AG04449 (cell line): ENCODE results near the gene MICAL1.

Experiments
- CTCF ChIA-PET: fragments of 350-600 bp; formaldehyde crosslinking; extraction: SDS; loops from one replicate; lab custom pipeline; 2021; ENCODE audit warnings: antibody characterized with exemption; lab: Yijun Ruan, JAX
- POLR2A ChIA-PET: fragments of 400-600, 350-600 bp; formaldehyde crosslinking; extraction: SDS; loops from one replicate; lab custom pipeline; 2020; ENCODE audit warnings: antibody characterized with exemption, inconsistent platforms; lab: Yijun Ruan, JAX
- DNase-seq: peaks from one replicate; pipeline ENCODE4 v3.0.0-alpha.2; 2010; ENCODE audit warnings: low read depth, low spot score
- H3K4me3 ChIP-seq: 2 replicates; pipeline ENCODE4 v1.5.1; 2011; ENCODE audit warnings: low read depth, mild to moderate bottlenecking, control low read depth, low read length
- TF ChIP-seq, protein P1 (sequence below): IDR thresholded peaks from one replicate; pipeline ENCODE4 v1.5.1; 2011; ENCODE audit warnings: mild to moderate bottlenecking, moderate library complexity, low read length, control low read depth, inconsistent platforms; ENCODE audit not compliant: insufficient read depth; ENCODE audit errors: missing control alignments

Gene MICAL1, protein sequence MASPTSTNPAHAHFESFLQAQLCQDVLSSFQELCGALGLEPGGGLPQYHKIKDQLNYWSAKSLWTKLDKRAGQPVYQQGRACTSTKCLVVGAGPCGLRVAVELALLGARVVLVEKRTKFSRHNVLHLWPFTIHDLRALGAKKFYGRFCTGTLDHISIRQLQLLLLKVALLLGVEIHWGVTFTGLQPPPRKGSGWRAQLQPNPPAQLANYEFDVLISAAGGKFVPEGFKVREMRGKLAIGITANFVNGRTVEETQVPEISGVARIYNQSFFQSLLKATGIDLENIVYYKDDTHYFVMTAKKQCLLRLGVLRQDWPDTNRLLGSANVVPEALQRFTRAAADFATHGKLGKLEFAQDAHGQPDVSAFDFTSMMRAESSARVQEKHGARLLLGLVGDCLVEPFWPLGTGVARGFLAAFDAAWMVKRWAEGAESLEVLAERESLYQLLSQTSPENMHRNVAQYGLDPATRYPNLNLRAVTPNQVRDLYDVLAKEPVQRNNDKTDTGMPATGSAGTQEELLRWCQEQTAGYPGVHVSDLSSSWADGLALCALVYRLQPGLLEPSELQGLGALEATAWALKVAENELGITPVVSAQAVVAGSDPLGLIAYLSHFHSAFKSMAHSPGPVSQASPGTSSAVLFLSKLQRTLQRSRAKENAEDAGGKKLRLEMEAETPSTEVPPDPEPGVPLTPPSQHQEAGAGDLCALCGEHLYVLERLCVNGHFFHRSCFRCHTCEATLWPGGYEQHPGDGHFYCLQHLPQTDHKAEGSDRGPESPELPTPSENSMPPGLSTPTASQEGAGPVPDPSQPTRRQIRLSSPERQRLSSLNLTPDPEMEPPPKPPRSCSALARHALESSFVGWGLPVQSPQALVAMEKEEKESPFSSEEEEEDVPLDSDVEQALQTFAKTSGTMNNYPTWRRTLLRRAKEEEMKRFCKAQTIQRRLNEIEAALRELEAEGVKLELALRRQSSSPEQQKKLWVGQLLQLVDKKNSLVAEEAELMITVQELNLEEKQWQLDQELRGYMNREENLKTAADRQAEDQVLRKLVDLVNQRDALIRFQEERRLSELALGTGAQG

DNA sequence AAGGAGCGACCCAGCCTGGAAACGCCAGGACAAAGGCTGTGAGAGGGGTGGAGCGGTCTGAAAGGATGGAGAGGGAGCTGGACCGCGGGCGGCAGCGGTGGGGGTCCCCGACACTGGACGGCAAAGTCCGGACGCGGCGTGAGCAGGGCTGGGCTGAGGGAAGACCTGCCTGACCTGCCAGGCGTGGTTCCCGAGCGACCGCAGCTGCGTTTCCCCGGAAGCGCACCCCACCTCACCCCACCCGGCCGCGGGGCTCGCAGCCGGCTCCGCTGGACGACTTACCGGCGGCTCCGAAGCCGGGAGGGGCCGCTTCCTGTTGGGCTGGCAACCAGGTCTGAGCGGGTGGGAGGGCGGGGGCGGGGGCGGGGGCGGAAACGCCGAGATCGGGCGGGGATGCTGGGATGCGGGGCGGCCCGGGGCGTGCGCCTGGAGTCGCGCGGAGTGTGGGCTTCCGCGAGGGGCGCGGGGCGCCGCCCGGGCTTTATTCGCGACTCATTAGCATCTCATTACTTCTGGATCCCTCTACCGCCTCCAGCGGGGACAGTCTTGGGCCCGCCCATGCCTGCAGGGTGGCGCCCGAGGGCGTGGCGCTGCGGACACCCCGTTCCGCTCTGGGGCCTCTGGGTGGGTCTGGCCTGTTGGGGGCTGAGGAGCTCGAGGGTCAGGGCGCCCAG is at the start of gene MICAL1:
TSS of gene MICAL1 (minus strand) at position 336 of the 674 bp plus-strand sequence. CDS start 1,576 bp downstream, outside the sequence.
- peak within 1 kb of the TSS; percentile 92 for H3K4me3 ChIP-seq
- ChIA-PET POLR2A (interaction anchor here (0.6 to 3.0 kb wide), 5 partner anchors 11 to 73 kb away, joined by 3 to 12 read pairs (median 3); partner anchors contain the start of genes CD164, PPIL6 and SMPD2), CTCF (interaction anchor here (1.4 to 7.9 kb wide), 2 partner anchors 9 to 14 kb away, joined by 7 to 65 read pairs; partner anchors contain the start of genes PPIL6 and SMPD2)
- no peak for DNase-seq
- TF ChIP-seq, protein P1, sequence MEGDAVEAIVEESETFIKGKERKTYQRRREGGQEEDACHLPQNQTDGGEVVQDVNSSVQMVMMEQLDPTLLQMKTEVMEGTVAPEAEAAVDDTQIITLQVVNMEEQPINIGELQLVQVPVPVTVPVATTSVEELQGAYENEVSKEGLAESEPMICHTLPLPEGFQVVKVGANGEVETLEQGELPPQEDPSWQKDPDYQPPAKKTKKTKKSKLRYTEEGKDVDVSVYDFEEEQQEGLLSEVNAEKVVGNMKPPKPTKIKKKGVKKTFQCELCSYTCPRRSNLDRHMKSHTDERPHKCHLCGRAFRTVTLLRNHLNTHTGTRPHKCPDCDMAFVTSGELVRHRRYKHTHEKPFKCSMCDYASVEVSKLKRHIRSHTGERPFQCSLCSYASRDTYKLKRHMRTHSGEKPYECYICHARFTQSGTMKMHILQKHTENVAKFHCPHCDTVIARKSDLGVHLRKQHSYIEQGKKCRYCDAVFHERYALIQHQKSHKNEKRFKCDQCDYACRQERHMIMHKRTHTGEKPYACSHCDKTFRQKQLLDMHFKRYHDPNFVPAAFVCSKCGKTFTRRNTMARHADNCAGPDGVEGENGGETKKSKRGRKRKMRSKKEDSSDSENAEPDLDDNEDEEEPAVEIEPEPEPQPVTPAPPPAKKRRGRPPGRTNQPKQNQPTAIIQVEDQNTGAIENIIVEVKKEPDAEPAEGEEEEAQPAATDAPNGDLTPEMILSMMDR = peak; percentile 50

DNA sequence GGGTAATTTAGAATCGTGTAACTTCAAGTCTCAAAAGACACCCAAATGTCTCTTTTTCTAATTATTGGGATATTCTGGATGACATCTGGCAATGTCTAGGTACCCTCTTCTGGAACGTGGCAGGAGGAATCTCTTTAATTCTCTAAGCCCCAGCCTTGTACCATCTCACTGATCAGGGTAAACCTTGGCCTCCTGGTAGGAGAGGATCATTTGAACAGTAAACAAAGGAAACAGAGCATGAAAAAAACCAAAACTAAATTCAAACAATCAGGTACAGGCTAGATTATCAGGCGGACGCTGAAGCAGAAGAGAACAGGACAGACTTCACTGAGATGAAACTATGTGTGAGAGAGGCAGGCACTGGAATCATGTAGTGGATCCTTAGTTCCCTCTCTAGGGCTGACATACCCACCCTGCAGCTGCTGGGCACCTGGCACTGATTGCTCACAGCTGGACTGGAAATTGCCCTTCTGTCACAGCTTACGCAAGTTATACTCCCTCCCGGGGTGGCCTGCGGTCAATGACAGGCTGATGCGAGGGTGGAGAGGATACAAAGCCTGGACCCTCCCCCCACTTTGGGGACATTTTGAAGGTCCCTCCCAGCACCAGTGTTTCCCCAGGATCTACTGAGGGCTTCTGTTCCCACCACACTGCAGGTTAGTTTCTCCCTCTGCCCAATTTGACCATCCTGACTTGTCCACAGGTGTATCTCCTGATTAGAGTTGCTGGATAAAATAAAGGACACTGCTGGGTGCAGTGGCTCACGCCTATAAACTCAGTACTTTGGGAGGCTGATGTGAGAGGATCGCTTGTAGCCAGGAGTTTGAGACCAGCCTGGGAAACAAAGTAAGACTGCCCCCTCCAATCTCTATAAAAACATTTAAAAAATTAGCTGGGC is 48.0 kb upstream of the MICAL1 start:
- H3K4me3 ChIP-seq = no peak overlapping the region
- ChIA-PET POLR2A (no interaction called here), CTCF (no interaction called here)
- no peak for DNase-seq
- TF ChIP-seq, protein P1 = no peak

DNA sequence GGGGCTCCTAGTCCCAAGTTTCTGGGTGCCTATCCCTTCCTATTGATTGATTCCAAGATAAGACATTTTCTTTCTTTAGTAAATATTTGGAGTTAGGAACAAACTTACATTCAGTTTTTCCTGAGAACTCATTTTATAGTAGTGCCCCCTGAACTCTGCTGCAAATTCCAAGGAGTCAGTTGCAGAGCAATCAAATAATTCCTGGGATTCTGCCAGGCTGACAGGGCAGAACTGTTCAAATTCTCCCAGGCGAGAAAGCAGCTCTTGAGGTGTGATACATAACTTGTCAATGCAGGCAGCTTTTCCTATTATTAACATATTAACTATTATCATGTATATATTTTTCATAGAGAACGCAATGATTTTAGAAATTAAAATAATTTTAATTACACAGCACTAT is 43.4 kb upstream of the MICAL1 start:
- no peak for DNase-seq
- POLR2A ChIA-PET = no interaction called here
- CTCF ChIA-PET = no interaction called here
- H3K4me3 ChIP-seq = no peak overlapping the region
- TF ChIP-seq, protein P1 = no peak

DNA sequence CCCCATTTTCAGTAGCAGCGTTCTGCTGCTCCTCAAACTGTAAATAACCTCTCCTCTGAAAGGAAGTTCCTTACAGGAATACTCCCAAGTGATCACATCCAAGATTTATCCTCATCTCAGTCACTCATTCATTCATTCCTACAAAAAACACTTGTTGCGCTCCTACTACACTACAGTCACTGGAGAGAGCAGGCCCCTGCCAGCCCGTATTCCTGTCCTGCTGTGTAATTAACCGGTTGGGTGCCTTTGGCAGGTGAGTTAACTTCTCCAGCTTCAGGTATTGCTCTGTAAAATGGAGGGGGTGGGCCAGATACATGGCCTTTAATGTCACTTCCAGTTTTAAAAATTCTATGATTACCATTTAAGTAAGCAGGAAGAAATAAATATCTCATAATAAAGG is 42.5 kb upstream of the MICAL1 start:
- POLR2A ChIA-PET = no interaction called here
- DNase-seq = no peak
- TF ChIP-seq, protein P1 = no peak
- CTCF ChIA-PET = no interaction called here
- H3K4me3 ChIP-seq = no peak overlapping the region

DNA sequence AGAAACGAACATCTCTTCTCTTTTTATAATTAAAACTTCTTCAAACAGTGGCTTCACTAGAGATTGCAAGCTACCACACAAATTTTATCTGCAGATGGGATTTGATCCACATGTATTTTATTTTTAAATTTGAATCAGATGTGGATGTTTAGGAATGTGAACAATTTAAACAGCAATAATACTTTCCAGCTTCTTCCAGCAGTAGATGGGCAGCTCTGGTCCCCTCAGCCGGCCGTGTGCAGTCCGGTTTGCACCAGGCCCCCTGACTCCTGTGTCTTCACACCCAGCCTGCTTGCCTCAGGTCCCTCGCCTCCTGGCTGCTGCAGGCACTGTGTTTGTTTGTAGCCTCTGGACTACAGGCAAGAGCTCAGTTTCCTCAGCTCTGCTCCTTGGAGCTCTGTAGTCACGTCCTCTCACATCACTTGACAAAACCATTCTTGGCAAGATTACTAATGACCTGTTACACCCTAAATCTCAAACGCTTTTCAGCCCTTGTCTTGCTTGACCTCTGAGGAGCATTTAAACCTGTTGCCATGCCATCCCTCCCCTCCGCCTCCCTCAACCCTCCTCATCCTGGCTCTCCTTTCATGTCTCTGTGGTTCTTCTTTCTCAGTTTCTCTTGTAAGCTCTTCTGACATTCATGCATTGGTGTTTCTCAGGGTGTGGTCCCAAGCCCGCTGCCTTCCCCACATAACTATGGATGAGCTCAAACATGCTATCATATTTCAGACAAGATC is 40.6 kb upstream of the MICAL1 start:
- no peak overlapping the region for H3K4me3 ChIP-seq
- no peak for DNase-seq
- ChIA-PET CTCF (no interaction called here), POLR2A (no interaction called here)
- TF ChIP-seq, protein P1 = no peak
